Upper lobe of right lung (tissue), 1 donor: ENCODE data around the gene TEF. TPM values are rescaled to one million over a fixed set of nuclear protein-coding genes. Genes with fewer than 3 reads are reported as not detected.
"Not testable (repeated sequence)": the region's sequence is repeated elsewhere in the genome, so short reads cannot be mapped to it uniquely, and the experiment has no call there.

Experiments
- ATAC-seq: fragments of 200-7000 bp; cut with Tn5 transposase; one replicate; pipeline ENCODE4 v1.9.1; 2020; ENCODE audit warnings: mild to moderate bottlenecking, moderate library complexity
- DNase-seq: peaks from one replicate; pipeline ENCODE4 v3.0.0-alpha.2; 2020
- H3K27ac ChIP-seq: fragments of 200-600 bp; one replicate; pipeline ENCODE4 v1.8.0; 2022
- H3K27me3 ChIP-seq: fragments of 200-600 bp; one replicate; pipeline ENCODE4 v1.8.0; 2022; ENCODE audit warnings: mild to moderate bottlenecking
- H3K36me3 ChIP-seq: fragments of 200-600 bp; one replicate; pipeline ENCODE4 v1.8.0; 2022
- H3K4me1 ChIP-seq: fragments of 200-600 bp; one replicate; pipeline ENCODE4 v1.8.0; 2022
- H3K4me3 ChIP-seq: fragments of 200-600 bp; one replicate; pipeline ENCODE4 v1.8.0; 2022; ENCODE audit warnings: mild to moderate bottlenecking
- H3K9me3 ChIP-seq: fragments of 200-600 bp; one replicate; pipeline ENCODE4 v1.8.0; 2022
- CTCF ChIP-seq: fragments of 200-600 bp; IDR thresholded peaks from one replicate; pipeline ENCODE4 v1.8.0; 2022; ENCODE audit warnings: antibody characterized with exemption
- intact Hi-C: fragments of 100-400 bp; cut with DNase I; formaldehyde crosslinking; loops from one replicate; pipeline ENCODE4 v1.11.0; 2022
- total RNA-seq: library from RNA; stranded (reverse); fragmentation: NEBNext Ultra II Directional; extraction: Animal tissue kit (Norgen Biotek cat#: 25700); gene quantifications from one replicate; pipeline ENCODE4 v1.2.1, GENCODE V29; 2021
- donor health status: DM: no; HTN: yes; CAD: no; lungs with severe emphysema.

TEF gene
- total RNA-seq, 1 donor from 2014 or later: 45.6 TPM

DNA sequence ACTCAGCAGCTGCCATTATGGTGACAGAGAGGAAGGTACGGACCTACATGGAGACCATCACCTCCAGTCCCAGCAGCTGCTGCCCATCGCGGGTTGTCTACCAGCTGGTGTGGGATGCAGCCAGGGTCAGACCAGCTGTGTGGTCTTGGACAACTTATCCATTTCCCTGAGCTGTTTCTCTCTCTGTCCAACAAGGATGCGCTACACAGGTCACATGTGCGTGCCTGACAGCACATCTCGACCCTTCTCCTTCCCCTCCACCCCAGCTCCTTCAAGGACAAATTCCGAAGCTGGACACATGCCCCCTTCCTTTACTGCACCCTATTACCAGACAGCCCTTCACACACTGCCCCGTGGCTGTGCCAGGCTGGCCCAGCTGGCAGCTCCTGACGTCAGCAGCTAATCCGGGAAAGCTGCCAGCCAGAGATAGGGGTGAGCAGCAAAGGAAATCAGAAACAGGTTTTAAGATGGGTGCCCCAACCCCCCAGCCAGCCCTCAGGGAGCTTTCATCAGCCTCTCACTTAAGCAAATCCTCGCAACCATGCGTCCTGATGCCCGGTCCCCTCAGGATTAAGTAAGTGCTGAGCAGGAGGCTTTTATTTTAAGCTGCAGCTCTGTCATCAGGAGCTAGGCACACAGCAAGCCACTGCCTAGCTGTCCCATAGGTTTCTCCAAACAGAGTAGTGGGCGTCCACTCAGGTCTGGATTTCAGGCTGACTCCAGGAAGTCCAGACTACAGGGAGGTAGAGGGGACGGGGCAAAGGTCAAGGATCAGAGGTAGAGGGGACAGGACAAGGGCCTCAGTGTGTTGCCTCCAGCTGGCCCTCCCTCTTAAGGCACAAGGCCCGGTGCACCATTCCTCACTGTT, 20.3 kb downstream of the TEF start:
- no peak for TF ChIP-seq CTCF
- no peaks in the 10 kb centered on the region for H3K9me3 ChIP-seq
- DNase-seq (peak; percentile 86), ATAC-seq (peak; percentile 51)
- intact Hi-C loops: loop anchor here (5.0 to 10.0 kb wide), 2 partner anchors 125 to 193 kb away; no protein-coding TSS in a partner anchor
- peaks cover 17% of the 10 kb centered on the region for H3K4me1 ChIP-seq
- no peak overlapping the region for H3K27ac ChIP-seq
- peaks cover 21% of the 10 kb centered on the region for H3K36me3 ChIP-seq
- no peak overlapping the region for H3K4me3 ChIP-seq
- H3K27me3 ChIP-seq: no peaks in the 10 kb centered on the region

- H3K4me1 ChIP-seq: peaks cover 17% of the 10 kb centered on the region
- not testable (repeated sequence) for DNase-seq, H3K27ac ChIP-seq, H3K27me3 ChIP-seq, H3K9me3 ChIP-seq, ATAC-seq, H3K4me3 ChIP-seq
- intact Hi-C loops: loop anchor here (5.0 to 10.0 kb wide), 2 partner anchors 124 to 192 kb away; no protein-coding TSS in a partner anchor
- peaks cover 12% of the 10 kb centered on the region for H3K36me3 ChIP-seq
Measured at GRCh38 chr22:41402851-41403250, 21.1 kb downstream of the TEF start.

- H3K4me3 ChIP-seq: no peak overlapping the region
- peak; percentile 98 for ATAC-seq
- H3K9me3 ChIP-seq: no peaks in the 10 kb centered on the region
- peak; percentile 94 for DNase-seq
- peaks cover 4% of the 10 kb centered on the region for H3K36me3 ChIP-seq
- peaks cover 17% of the 10 kb centered on the region for H3K4me1 ChIP-seq
- no peaks in the 10 kb centered on the region for H3K27me3 ChIP-seq
- peak; percentile 96 for TF ChIP-seq CTCF
- intact Hi-C loops: loop anchor here (5.0 to 10.0 kb wide), 2 partner anchors 124 to 191 kb away; no protein-coding TSS in a partner anchor
- H3K27ac ChIP-seq: no peak overlapping the region
Measured at GRCh38 chr22:41403532-41404318, 22.0 kb downstream of the TEF start.

DNA sequence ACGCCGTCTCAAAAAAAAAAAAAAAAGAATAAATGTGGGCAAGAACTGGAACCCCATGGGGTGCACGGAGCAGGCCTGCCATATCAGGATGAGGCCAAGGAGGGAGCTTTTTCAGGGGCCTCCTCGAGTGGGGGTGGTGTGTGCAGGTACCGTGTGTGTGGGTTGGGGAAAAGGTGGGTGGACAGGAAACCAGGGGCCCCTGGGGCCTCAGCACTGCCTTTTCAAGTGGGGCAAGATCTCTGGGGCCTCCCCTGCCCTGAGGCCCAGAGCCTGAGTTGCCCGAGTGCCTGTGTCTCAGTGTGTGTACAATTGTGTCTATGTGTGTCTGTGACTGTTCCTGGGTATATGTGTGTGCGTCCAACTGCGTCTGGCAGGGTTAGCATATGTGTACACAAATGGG, 23.8 kb downstream of the TEF start:
- Histone ChIP-seq H3K27me3 (no peaks in the 10 kb centered on the region), H3K9me3 (no peaks in the 10 kb centered on the region), H3K36me3 (no peaks in the 10 kb centered on the region), H3K4me3 (no peak overlapping the region), H3K4me1 (peaks cover 26% of the 10 kb centered on the region), H3K27ac (no peak overlapping the region)
- ATAC-seq (no peak), DNase-seq (no peak)
- intact Hi-C loops: loop anchor here (10.0 kb wide), 1 partner anchor 189 kb away; no protein-coding TSS in a partner anchor
- no peak for TF ChIP-seq CTCF

GRCh38 chr22:41406410-41406809, 24.7 kb downstream of the TEF start:
- TF ChIP-seq CTCF: no peak
- DNase-seq: no peak
- Histone ChIP-seq H3K27ac (no peak overlapping the region), H3K27me3 (no peaks in the 10 kb centered on the region), H3K36me3 (no peaks in the 10 kb centered on the region), H3K4me3 (no peak overlapping the region), H3K9me3 (no peaks in the 10 kb centered on the region), H3K4me1 (peaks cover 34% of the 10 kb centered on the region)
- intact Hi-C loops: loop anchor here (10.0 kb wide), 1 partner anchor 188 kb away; no protein-coding TSS in a partner anchor
- no peak for ATAC-seq

DNA sequence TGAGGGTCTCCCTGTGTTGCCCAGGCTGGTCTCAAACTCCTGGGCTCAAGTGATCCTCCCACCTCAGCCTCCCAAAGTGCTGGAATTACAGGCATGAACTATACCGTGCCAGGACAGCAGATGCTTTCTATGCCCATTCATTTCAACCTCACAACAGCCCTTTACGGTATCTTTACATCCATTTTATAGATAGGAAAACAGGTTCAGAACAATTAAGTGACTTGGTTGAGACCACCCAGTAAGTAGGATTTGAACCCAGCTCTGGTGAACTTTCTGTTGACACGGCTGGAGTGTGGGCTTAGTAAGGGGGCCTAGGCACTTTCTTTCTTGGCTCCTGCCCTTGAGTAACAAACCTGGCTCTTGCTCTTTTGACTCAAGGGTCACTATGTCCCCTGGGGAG, 25.7 kb downstream of the TEF start:
- H3K27me3 ChIP-seq: no peaks in the 10 kb centered on the region
- H3K4me1 ChIP-seq: peaks cover 36% of the 10 kb centered on the region
- no peaks in the 10 kb centered on the region for H3K36me3 ChIP-seq
- ATAC-seq (no peak), DNase-seq (no peak)
- H3K9me3 ChIP-seq: no peaks in the 10 kb centered on the region
- H3K27ac ChIP-seq: no peak overlapping the region
- no peak overlapping the region for H3K4me3 ChIP-seq
- intact Hi-C loops: loop anchor here (10.0 kb wide), 1 partner anchor 187 kb away; no protein-coding TSS in a partner anchor
- TF ChIP-seq CTCF: no peak
